Esophagus muscularis mucosa (tissue), 4 donors: ENCODE data around the gene PPP1R12B.

Experiments
- EP300 ChIP-seq: sonication (generic); formaldehyde crosslinking; IDR thresholded peaks from one replicate; pipeline ENCODE4 v1.6.1; 2017; ENCODE audit warnings: antibody characterized with exemption
- POLR2A ChIP-seq: fragments of 450-650 bp; IDR thresholded peaks from one replicate; pipeline ENCODE4 v1.6.1; 2017; ENCODE audit warnings: antibody characterized with exemption, moderate library complexity, mild to moderate bottlenecking, low read depth
- TF ChIP-seq, protein P1 (sequence below), 3 experiments: fragments of 200-600 bp in 2 of 3; fragments of 450-650 bp in 1 of 3; sonication (generic) in 2 of 3; IDR thresholded peaks; one replicate each; pipeline ENCODE4 v1.5.1; 2017 to 2019; ENCODE audit warnings: antibody characterized with exemption in 3 of 3, mild to moderate bottlenecking in 2 of 3, moderate library complexity in 1 of 3

DNA sequence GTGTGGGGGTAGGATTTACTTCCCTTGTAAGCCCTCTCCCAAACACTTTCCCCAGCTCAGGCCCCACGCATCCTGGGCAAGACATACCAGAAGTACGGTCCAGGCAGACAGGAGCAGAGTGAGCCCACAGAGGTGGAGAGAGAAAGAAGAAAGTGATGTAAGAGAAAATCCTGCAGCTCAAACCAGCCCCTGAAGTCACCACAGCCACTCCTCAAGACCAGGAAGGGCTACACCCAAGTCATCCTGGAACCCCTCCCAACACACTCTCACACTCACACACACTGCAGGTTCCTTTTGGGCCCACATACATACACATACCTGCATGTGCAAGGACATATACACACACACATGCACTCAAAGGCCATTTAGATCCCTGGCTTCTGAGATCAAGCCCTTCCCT, 254.9 kb downstream of the PPP1R12B start:
- no peak for TF ChIP-seq EP300
- TF ChIP-seq, protein P1, sequence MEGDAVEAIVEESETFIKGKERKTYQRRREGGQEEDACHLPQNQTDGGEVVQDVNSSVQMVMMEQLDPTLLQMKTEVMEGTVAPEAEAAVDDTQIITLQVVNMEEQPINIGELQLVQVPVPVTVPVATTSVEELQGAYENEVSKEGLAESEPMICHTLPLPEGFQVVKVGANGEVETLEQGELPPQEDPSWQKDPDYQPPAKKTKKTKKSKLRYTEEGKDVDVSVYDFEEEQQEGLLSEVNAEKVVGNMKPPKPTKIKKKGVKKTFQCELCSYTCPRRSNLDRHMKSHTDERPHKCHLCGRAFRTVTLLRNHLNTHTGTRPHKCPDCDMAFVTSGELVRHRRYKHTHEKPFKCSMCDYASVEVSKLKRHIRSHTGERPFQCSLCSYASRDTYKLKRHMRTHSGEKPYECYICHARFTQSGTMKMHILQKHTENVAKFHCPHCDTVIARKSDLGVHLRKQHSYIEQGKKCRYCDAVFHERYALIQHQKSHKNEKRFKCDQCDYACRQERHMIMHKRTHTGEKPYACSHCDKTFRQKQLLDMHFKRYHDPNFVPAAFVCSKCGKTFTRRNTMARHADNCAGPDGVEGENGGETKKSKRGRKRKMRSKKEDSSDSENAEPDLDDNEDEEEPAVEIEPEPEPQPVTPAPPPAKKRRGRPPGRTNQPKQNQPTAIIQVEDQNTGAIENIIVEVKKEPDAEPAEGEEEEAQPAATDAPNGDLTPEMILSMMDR (IDR thresholded peaks at IDR 0.05) = no peak
- no peak for TF ChIP-seq POLR2A
